Gastrocnemius medialis (tissue), 4 donors: Measurements from ENCODE around the gene STUB1.

Experiments used
- CTCF ChIP-seq, 5 experiments: fragments of 450-650 bp in 3 of 5; fragments of 200-600 bp in 2 of 5; sonication (generic) in 2 of 5; IDR thresholded peaks in 4 of 5; conservative IDR thresholded peaks in 1 of 5; 1 replicate in 4 of 5; 2 replicates in 1 of 5; pipeline ENCODE4 v1.5.1; 2016 to 2019; ENCODE audit warnings: antibody characterized with exemption in 5 of 5, mild to moderate bottlenecking in 3 of 5, moderate library complexity in 3 of 5
- POLR2A ChIP-seq, 2 donors: fragments of 450-650 bp; IDR thresholded peaks; one replicate each; pipeline ENCODE4 v1.6.1; 2017; ENCODE audit warnings: antibody characterized with exemption in 2 of 2, mild to moderate bottlenecking in 2 of 2, moderate library complexity in 2 of 2

- TF ChIP-seq CTCF (IDR thresholded peaks at IDR 0.05 in 4 of 5, conservative IDR thresholded peaks at IDR 0.05 in 1 of 5), result no peak
- no peak for TF ChIP-seq POLR2A (IDR thresholded peaks at IDR 0.05)
These were observed 34.1 kb upstream of the STUB1 start for GRCh38 chr16:645852-646678.
